Measurements from ENCODE around the gene ZNF227. TPM values are rescaled to one million over a fixed set of nuclear protein-coding genes. Genes with fewer than 3 reads are reported as not detected.
"Not testable (repeated sequence)": the region's sequence is repeated elsewhere in the genome, so short reads cannot be mapped to it uniquely, and the experiment has no call there.

Gene ZNF227
- total RNA-seq, 1 experiment from 2014 or later: 34.3 TPM

DNA sequence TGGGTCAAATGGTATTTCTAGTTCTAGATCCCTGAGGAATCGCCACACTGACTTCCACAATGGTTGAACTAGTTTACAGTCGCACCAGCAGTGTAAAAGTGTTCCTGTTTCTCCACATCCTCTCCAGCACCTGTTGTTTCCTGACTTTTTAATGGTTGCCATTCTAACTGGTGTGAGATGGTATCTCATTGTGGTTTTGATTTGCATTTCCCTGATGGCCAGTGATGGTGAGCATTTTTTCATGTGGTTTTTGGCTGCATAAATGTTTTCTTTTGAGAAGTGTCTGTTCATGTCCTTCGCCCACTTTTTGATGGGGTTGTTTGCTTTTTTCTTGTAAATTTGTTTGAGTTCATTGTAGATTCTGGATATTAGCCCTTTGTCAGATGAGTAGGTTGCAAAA, 9.0 kb downstream of the ZNF227 start:
- H3K27ac ChIP-seq (ENCODE audit: low read depth, low read length, poor library complexity, severe bottlenecking); intact Hi-C loops (cut with micrococcal nuclease; ENCODE audit: unreplicated experiment); H3K4me1 ChIP-seq (ENCODE audit: insufficient read depth, low read length, poor library complexity, severe bottlenecking); DNase-seq (ENCODE audit: low spot score); H3K4me3 ChIP-seq (ENCODE audit: low read depth, low read length, poor library complexity, severe bottlenecking); CTCF ChIA-PET; H3K9me3 ChIP-seq (ENCODE audit: low read depth, low read length, poor library complexity, severe bottlenecking); BruUV-seq (replicated peaks); H3K27me3 ChIP-seq (replicated peaks; ENCODE audit: insufficient read depth, low read depth, low read length, poor library complexity); POLR2A ChIA-PET (ENCODE audit: low non-redundant PET): not testable (repeated sequence)
- peaks cover 20% of the 10 kb centered on the region for H3K36me3 ChIP-seq (ENCODE audit: insufficient read depth, low read length, poor library complexity, severe bottlenecking)

DNA sequence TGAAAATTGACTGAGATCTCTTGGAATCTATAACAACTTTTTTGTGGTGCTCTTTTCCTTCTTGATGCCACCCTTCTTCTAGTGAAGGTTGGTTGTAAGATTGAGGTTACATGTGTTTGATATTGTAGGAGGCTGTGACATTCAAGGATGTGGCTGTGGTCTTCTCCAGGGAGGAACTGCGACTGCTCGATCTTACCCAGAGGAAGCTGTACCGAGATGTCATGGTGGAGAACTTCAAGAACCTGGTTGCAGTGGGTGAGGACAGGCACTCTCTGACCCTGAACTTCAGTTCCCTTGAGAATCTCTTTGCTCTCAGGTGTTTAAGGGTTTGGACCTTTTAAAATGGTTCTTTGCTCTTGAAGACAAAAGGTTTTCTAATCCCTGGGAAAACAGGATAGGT, 16.0 kb downstream of the ZNF227 start:
- Histone ChIP-seq H3K9me3 (ENCODE audit: low read depth, low read length, poor library complexity, severe bottlenecking) (no peaks in the 10 kb centered on the region), H3K4me1 (ENCODE audit: insufficient read depth, low read length, poor library complexity, severe bottlenecking) (no peaks in the 10 kb centered on the region), H3K27ac (ENCODE audit: low read depth, low read length, poor library complexity, severe bottlenecking) (no peak overlapping the region), H3K4me3 (ENCODE audit: low read depth, low read length, poor library complexity, severe bottlenecking) (no peak overlapping the region), H3K36me3 (ENCODE audit: insufficient read depth, low read length, poor library complexity, severe bottlenecking) (peaks cover 48% of the 10 kb centered on the region), H3K27me3 (replicated peaks; ENCODE audit: insufficient read depth, low read depth, low read length, poor library complexity) (no peaks in the 10 kb centered on the region)
- CTCF ChIA-PET: no interaction called here
- BruUV-seq (replicated peaks): no TSS peak
- POLR2A ChIA-PET (ENCODE audit: low non-redundant PET): no interaction called here
- intact Hi-C loops (cut with micrococcal nuclease; ENCODE audit: unreplicated experiment): no loop called here
- DNase-seq (ENCODE audit: low spot score): no peak
- no peak for TF ChIP-seq EZH2 (IDR thresholded peaks at IDR 0.05; ENCODE audit: borderline replicate concordance, low read depth, low read length, poor library complexity, severe bottlenecking)
- TF ChIP-seq, protein P1, sequence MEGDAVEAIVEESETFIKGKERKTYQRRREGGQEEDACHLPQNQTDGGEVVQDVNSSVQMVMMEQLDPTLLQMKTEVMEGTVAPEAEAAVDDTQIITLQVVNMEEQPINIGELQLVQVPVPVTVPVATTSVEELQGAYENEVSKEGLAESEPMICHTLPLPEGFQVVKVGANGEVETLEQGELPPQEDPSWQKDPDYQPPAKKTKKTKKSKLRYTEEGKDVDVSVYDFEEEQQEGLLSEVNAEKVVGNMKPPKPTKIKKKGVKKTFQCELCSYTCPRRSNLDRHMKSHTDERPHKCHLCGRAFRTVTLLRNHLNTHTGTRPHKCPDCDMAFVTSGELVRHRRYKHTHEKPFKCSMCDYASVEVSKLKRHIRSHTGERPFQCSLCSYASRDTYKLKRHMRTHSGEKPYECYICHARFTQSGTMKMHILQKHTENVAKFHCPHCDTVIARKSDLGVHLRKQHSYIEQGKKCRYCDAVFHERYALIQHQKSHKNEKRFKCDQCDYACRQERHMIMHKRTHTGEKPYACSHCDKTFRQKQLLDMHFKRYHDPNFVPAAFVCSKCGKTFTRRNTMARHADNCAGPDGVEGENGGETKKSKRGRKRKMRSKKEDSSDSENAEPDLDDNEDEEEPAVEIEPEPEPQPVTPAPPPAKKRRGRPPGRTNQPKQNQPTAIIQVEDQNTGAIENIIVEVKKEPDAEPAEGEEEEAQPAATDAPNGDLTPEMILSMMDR (conservative IDR thresholded peaks at IDR 0.05; ENCODE audit: low read depth, low read length): no peak

DNA sequence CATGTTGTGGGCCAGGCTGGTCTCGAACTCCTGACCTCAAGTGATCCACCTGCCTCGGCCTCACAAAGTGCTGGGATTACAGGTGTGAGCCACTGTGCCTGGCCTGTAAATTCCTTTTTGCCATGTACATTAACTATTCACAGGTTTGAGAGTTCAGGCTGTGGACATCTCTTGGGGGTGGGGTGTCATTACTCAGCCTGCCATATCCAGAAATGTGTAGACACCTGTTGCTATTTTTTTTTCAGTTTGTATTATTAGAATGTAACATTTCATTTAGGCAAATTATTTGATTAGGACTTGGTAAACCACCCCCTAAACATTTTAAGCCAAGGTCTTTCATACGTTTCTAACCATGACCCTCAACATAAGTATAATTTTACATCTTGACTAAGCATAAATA, 20.5 kb downstream of the ZNF227 start:
- no TSS peak for BruUV-seq (replicated peaks)
- Histone ChIP-seq H3K27ac (ENCODE audit: low read depth, low read length, poor library complexity, severe bottlenecking) (no peak overlapping the region), H3K4me1 (ENCODE audit: insufficient read depth, low read length, poor library complexity, severe bottlenecking) (no peaks in the 10 kb centered on the region), H3K4me3 (ENCODE audit: low read depth, low read length, poor library complexity, severe bottlenecking) (no peak overlapping the region), H3K27me3 (replicated peaks; ENCODE audit: insufficient read depth, low read depth, low read length, poor library complexity) (no peaks in the 10 kb centered on the region), H3K36me3 (ENCODE audit: insufficient read depth, low read length, poor library complexity, severe bottlenecking) (peaks cover 73% of the 10 kb centered on the region), H3K9me3 (ENCODE audit: low read depth, low read length, poor library complexity, severe bottlenecking) (peaks cover 21% of the 10 kb centered on the region)
- POLR2A ChIA-PET (ENCODE audit: low non-redundant PET): no interaction called here
- no peak for DNase-seq (ENCODE audit: low spot score)
- intact Hi-C loops (cut with micrococcal nuclease; ENCODE audit: unreplicated experiment): no loop called here
- CTCF ChIA-PET: no interaction called here
- no peak for TF ChIP-seq EZH2 (IDR thresholded peaks at IDR 0.05; ENCODE audit: borderline replicate concordance, low read depth, low read length, poor library complexity, severe bottlenecking)
- TF ChIP-seq, protein P1 (conservative IDR thresholded peaks at IDR 0.05; ENCODE audit: low read depth, low read length): no peak

DNA sequence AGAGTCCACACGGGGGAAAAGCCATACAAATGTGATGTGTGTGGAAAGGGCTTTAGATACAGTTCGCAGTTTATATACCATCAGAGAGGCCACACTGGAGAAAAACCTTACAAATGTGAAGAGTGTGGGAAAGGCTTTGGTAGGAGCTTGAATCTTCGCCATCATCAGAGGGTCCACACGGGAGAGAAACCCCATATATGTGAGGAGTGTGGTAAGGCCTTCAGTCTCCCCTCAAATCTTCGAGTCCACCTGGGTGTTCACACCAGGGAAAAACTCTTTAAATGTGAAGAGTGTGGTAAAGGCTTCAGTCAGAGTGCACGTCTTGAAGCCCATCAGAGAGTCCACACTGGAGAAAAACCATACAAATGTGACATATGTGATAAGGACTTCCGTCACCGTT, 24.1 kb downstream of the ZNF227 start:
- Histone ChIP-seq H3K4me3 (ENCODE audit: low read depth, low read length, poor library complexity, severe bottlenecking) (no peak overlapping the region), H3K4me1 (ENCODE audit: insufficient read depth, low read length, poor library complexity, severe bottlenecking) (no peaks in the 10 kb centered on the region), H3K27me3 (replicated peaks; ENCODE audit: insufficient read depth, low read depth, low read length, poor library complexity) (no peaks in the 10 kb centered on the region), H3K27ac (ENCODE audit: low read depth, low read length, poor library complexity, severe bottlenecking) (no peak overlapping the region), H3K36me3 (ENCODE audit: insufficient read depth, low read length, poor library complexity, severe bottlenecking) (peaks cover 51% of the 10 kb centered on the region), H3K9me3 (ENCODE audit: low read depth, low read length, poor library complexity, severe bottlenecking) (peaks cover 23% of the 10 kb centered on the region)
- ChIA-PET POLR2A (ENCODE audit: low non-redundant PET) (no interaction called here), CTCF (no interaction called here)
- DNase-seq (ENCODE audit: low spot score): no peak
- intact Hi-C loops (cut with micrococcal nuclease; ENCODE audit: unreplicated experiment): no loop called here
- TF ChIP-seq EZH2 (IDR thresholded peaks at IDR 0.05; ENCODE audit: borderline replicate concordance, low read depth, low read length, poor library complexity, severe bottlenecking): no peak
- TF ChIP-seq, protein P1 (conservative IDR thresholded peaks at IDR 0.05; ENCODE audit: low read depth, low read length): no peak
- no TSS peak for BruUV-seq (replicated peaks)

DNA sequence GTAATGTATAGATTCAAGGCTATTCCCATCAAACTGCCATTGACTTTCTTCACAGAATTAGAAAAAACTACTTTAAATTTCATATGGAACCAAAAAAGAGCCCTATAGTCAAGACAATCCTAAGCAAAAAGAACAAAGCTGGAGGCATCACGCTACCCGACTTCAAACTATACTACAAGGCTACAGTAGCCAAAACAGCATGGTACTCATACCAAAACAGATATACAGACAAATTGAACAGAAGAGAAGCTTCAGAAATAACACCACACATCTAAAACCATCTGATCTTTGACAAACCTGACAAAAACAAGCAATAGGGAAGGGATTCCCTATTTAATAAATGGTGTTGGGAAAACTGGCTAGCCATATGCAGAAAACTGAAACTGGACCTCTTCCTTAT, 40.0 kb downstream of the ZNF227 start:
- DNase-seq (ENCODE audit: low spot score); H3K27ac ChIP-seq (ENCODE audit: low read depth, low read length, poor library complexity, severe bottlenecking); H3K4me1 ChIP-seq (ENCODE audit: insufficient read depth, low read length, poor library complexity, severe bottlenecking); H3K4me3 ChIP-seq (ENCODE audit: low read depth, low read length, poor library complexity, severe bottlenecking); intact Hi-C loops (cut with micrococcal nuclease; ENCODE audit: unreplicated experiment); BruUV-seq (replicated peaks); H3K27me3 ChIP-seq (replicated peaks; ENCODE audit: insufficient read depth, low read depth, low read length, poor library complexity); CTCF ChIA-PET; POLR2A ChIA-PET (ENCODE audit: low non-redundant PET); H3K36me3 ChIP-seq (ENCODE audit: insufficient read depth, low read length, poor library complexity, severe bottlenecking): not testable (repeated sequence)
- peaks cover 66% of the 10 kb centered on the region for H3K9me3 ChIP-seq (ENCODE audit: low read depth, low read length, poor library complexity, severe bottlenecking)

DNA sequence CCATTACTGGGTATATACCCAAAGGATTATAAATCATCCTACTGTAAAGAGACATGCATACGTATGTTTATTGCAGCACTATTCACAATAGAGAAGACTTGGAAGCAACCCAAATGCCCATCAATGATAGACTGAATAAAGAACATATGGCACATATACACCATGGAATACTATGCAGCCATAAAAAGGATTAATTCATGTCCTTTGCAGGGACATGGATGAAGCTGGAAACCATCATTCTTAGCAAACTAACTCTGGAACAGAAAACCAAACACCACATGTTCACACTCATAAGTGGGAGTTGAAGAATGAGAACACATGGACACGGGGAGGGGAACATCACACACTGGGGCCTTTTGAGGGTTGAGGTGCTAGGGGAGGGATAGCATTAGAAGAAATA, 41.1 kb downstream of the ZNF227 start:
- POLR2A ChIA-PET (ENCODE audit: low non-redundant PET): not testable (repeated sequence)

More for the DNA sequence above, 41.1 kb downstream of the ZNF227 start:
- H3K36me3 ChIP-seq (ENCODE audit: insufficient read depth, low read length, poor library complexity, severe bottlenecking); DNase-seq (ENCODE audit: low spot score); H3K27ac ChIP-seq (ENCODE audit: low read depth, low read length, poor library complexity, severe bottlenecking); BruUV-seq (replicated peaks); H3K4me3 ChIP-seq (ENCODE audit: low read depth, low read length, poor library complexity, severe bottlenecking); H3K27me3 ChIP-seq (replicated peaks; ENCODE audit: insufficient read depth, low read depth, low read length, poor library complexity); intact Hi-C loops (cut with micrococcal nuclease; ENCODE audit: unreplicated experiment); CTCF ChIA-PET; H3K4me1 ChIP-seq (ENCODE audit: insufficient read depth, low read length, poor library complexity, severe bottlenecking): not testable (repeated sequence)
- peaks cover 67% of the 10 kb centered on the region for H3K9me3 ChIP-seq (ENCODE audit: low read depth, low read length, poor library complexity, severe bottlenecking)
